GM12873 (cell line): ENCODE results near the gene ACAP1.

Experiments used
- TF ChIP-seq, protein P1 (sequence below): IDR thresholded peaks from 2 replicates; pipeline ENCODE4 v1.5.1; 2012; ENCODE audit warnings: low read depth, mild to moderate bottlenecking, moderate library complexity, low read length, control low read depth; ENCODE audit not compliant: insufficient read depth; ENCODE audit errors: missing control alignments

Gene ACAP1

DNA sequence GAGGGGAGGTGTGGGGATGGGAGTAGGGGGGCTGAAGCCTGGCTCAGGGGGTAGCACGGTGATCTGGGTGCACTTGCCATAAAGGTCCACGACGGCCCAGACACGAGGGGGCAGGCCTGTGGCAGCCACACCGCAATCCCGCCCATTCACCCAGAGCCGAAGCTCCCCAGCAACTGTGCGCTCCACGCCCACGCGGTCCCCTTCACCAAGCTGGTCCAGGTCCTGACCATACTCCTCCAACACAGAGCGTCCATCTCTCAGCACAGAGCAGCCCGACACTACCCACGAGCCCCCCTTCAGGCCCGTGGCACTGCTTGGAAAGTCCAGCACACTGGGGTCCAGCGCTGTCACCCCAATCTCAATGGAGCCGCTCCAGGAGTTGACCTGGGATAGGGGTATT, 8.8 kb upstream of the ACAP1 start:
- TF ChIP-seq, protein P1, sequence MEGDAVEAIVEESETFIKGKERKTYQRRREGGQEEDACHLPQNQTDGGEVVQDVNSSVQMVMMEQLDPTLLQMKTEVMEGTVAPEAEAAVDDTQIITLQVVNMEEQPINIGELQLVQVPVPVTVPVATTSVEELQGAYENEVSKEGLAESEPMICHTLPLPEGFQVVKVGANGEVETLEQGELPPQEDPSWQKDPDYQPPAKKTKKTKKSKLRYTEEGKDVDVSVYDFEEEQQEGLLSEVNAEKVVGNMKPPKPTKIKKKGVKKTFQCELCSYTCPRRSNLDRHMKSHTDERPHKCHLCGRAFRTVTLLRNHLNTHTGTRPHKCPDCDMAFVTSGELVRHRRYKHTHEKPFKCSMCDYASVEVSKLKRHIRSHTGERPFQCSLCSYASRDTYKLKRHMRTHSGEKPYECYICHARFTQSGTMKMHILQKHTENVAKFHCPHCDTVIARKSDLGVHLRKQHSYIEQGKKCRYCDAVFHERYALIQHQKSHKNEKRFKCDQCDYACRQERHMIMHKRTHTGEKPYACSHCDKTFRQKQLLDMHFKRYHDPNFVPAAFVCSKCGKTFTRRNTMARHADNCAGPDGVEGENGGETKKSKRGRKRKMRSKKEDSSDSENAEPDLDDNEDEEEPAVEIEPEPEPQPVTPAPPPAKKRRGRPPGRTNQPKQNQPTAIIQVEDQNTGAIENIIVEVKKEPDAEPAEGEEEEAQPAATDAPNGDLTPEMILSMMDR = no peak

DNA sequence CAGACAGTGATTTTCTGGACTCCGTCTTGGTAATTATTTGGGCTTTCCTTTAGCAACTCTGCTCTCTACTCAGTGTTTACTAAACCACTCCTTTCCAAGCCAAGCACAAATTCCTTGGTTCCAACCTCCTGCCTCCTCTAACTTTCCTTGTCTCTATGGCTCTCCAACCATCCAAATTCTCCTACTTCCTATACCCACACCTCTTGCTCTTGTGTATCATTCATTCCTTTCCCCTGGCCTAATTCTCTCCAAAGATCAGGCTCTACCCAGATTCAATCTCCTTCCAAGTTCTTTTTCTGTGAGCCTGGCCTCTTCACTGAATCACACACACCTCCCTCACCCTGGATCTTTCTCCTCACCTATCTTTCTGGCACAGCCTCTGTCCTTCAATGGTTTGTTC, 8.3 kb upstream of the ACAP1 start:
- TF ChIP-seq, protein P1 = no peak

DNA sequence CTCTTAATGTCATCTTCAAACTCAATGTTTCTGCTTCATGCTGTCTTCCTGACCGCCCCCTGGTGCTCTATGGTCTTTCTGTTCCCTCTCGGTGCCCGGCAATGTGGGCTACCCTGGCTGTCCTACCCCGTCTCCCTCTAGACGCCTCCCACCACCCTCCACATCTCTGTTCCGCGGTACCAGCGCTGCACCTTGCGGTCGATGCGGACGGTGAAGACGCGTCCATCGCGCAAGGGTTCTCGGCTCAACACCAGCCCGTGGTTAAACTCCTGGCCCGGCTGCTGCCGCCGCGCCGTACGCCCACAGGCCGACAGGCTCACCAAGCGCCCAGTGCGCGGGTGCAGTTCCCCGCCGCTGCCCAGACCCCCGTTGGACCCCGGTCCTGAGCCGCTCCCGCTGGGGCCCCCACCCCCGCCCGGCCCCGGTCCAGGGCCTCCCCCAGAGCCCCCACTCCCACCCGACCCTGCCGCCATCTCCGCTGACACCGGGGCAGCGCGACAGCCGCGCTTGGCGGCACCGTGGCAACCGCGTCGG, 7.4 kb upstream of the ACAP1 start, which contains the start of gene NEURL4:
Gene NEURL4 (minus strand): TSS at position 496 of the 534 bp plus-strand sequence. CDS start 23 bp downstream, at position 473.
- TF ChIP-seq, protein P1 = no peak

DNA sequence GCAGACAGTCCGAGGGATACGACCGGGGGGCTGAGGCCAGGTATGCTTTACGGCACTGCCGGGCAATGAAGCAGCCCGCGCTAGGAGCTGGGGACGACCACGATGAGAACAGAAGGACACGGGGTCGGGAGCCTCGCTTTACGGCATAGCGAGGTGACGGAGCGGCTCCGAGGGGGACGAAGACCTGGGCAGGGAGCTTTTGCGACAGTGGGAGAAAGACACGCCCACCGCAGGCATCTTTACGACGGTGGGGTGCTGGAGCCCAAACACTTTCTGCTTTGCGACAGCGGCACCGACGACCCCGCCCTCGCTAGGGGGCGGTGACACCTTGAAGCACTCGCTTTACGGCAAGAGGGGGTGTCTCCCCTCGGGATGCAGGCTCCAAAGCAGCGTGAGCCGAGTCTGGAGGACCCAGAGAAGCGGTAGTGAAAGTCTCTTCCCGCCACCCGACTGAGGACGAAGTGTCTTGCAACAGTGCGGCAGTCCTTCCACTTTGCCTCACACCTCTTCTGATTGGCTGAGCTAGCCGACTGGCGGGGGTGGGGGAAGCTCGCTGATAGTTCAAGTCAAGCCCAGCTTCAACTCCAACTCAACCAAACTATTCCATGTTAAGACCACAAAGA, 6.8 kb upstream of the ACAP1 start:
- TF ChIP-seq, protein P1 = no peak

DNA sequence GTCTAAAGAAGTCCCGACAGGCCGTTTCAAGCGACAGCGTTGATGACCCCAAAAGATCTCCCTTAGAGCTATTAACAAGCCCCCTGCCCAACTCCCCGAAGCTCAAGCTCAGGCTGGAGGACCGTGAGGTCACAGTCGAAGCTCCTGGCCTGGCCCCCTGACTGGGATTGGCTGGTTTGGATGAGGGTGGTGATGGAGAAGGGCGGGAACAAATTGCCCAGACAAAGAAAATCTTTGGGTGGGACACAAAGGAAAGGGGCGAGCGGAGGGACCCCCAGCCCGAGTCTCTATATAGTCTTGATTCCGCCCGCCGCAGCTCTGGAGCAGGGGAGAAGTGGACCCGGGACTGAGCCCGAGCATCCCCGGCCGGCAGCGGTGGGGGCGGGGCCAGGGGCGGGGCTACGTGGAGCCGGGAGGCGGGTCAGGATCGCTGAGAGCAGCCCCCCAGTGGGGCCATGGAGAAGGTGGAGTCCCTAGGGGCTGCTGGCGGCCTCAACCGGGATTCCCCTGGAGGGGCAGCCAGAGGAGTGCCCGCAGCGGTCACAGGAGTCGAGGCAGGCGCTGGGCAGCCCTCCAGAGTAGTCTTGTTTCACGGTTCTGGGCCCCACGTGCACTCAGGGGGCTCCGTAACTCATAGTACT, 6.2 kb upstream of the ACAP1 start:
- TF ChIP-seq, protein P1 = no peak

DNA sequence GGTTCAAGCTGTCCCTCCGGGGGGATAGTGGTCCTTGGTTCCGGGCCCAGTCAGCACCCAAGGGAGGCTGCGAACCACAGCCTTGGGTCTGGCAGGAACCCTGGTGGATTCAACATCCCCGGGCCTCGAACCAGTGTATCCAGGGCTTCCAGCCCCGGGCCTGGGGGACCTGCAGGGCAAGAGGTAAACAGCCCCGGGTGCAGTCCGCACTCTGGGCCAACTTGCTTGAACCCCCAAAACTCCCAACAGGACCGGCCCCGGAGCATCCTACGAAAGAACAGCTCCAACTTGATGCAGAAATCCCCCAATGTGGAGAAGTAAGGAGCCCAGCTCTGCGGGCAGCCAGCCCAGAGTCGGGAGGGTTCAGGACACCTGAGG, 5.7 kb upstream of the ACAP1 start:
- TF ChIP-seq, protein P1 = no peak

DNA sequence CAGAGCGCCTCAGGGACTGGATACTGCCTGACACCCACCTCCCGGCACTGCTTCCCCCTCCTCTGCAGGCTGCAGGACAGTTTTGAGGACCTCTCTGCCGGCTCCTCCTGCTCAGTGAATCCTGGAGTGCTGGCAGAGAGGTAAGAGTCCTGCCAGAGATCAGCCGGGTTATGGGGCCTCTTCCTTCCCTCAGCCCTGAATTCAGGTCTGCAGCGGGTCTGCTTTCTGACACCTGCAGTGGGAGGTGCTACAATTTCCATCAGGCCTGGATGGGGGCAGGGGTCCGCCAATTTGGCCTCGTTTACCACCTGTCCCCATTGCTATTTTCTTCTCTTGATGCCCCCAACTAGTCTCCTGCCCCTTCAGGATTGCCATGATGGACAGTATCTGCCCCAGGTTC, 4.2 kb upstream of the ACAP1 start:
- TF ChIP-seq, protein P1 = no peak
